Renal cortex interstitium (tissue), 11 donors: ENCODE data around the gene ATP5ME. TPM values are rescaled to one million over a fixed set of nuclear protein-coding genes. Genes with fewer than 3 reads are reported as not detected.
"Not testable (repeated sequence)": the region's sequence is repeated elsewhere in the genome, so short reads cannot be mapped to it uniquely, and the experiment has no call there.

Experiments used
- DNase-seq, 11 donors: peaks; one replicate each; pipeline ENCODE4 v3.0.0-alpha.2; 2013; ENCODE audit warnings: low read depth in 9 of 11, low spot score in 4 of 11; ENCODE audit errors: extremely low read depth in 1 of 11
- polyA plus RNA-seq, 3 donors: library from polyadenylated mRNA; unstranded; fragments of 120-200 nt; gene quantifications; one replicate each; pipeline ENCODE4 v1.2.1, GENCODE V29; 2013; ENCODE audit not compliant: insufficient read length in 3 of 3

ATP5ME gene
- polyA plus RNA-seq, 3 donors, result 263 to 363 (median 280) TPM

DNA sequence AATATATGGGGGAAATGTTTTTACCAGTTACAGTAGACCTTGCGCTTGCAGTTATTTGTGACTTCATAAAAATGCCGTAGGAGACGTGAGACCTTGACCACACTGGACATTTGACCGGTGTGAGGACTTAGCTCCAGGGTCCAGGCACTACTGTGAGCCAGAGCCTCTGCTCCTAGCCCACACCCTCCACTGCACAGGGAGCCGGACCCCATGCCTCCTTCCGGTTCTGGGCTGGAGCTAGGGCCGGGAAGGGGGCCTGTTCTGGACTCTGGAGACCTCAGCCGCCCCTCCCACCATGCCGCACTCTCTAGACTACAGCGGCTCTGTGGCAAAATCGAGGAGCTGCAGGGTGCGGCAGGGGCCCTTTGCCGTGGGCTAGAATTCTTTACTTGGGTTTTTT lies 36.8 kb upstream of the ATP5ME start:
- no peak for DNase-seq

DNA sequence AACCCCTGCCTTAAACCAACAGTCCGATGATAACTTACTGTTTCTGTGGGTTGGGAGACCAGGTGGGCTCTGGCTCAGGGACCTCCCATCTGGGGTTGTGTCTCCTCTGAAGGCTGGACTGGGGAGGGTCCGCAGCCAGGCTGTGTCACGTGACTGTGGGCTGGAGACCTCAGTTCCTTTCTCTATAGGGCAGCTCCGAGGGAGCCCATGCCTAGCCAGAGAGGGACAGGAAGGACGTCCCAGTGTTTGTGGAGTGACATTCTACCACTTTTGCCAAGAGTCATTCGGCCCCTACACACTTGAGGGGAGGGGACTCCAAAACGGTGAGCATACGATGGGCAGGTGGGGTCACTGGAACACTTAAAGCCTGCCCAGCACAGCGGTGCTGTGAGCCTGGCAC lies 36.0 kb upstream of the ATP5ME start:
- no peak for DNase-seq

DNA sequence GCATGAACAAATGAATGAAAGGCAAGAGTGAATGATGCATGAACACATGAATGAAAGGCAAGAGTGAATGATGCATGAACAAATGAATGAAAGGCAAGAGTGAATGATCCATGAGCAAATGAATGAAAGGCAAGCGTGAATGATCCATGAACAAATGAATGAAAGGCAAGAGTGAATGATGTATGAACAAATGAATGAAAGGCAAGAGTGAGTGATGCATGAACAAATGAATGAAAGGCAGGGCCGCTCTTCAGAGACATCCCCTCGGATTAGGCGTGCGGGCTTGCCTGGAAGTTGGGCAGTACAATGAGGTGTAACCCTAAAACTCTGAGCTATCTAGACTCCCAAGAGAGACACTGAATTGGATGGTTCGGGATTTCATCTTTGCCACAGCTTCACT lies 35.3 kb upstream of the ATP5ME start:
- no peak for DNase-seq

DNA sequence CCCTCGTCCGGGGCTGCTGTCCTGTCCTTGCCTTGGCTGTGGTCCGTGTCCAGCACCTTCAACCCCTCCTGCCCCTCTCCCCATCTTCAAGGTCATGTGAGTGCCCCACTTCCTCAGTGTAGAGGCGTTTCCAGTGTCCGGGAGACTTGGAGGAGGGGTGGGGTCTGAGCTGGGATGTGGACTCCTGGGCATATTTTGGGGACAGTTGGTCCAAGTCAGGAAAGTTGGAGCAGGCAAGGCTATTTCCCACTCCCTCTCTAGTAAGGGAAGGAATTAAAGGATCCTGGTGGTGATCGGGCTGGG lies 34.5 kb upstream of the ATP5ME start:
- DNase-seq, result no peak

DNA sequence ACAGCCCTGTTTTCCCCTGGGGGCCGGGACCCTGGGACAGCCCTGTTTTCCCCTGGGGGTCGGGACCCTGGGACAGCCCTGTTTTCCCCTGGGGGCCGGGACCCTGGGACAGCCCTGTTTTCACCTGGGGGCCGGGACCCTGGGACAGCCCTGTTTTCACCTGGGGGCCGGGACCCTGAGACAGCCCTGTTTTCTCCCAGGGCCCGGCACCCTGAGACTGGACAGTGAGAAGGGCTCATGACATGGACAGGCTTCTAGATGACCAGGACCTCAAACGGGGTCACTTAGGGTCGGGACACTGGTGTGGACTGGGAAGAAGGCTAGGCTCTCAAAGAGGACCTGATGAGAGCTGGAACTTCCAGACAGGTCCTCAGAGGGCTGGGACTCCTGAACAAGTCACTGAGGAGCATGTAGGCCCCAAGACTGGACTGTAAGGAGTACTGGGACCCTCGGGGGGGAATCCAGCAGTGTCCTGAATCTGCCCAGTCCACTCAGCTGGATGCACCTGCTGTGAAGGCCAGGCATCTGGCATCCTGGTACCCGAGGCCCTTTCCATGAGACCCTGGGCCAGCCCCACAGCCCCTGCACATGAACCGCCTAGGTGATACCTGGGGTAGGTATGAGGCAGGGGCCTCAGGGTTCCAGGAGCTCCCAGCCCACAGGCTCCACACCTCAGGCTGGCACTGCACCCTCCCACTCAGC lies 34.0 kb upstream of the ATP5ME start:
- no peak for DNase-seq

DNA sequence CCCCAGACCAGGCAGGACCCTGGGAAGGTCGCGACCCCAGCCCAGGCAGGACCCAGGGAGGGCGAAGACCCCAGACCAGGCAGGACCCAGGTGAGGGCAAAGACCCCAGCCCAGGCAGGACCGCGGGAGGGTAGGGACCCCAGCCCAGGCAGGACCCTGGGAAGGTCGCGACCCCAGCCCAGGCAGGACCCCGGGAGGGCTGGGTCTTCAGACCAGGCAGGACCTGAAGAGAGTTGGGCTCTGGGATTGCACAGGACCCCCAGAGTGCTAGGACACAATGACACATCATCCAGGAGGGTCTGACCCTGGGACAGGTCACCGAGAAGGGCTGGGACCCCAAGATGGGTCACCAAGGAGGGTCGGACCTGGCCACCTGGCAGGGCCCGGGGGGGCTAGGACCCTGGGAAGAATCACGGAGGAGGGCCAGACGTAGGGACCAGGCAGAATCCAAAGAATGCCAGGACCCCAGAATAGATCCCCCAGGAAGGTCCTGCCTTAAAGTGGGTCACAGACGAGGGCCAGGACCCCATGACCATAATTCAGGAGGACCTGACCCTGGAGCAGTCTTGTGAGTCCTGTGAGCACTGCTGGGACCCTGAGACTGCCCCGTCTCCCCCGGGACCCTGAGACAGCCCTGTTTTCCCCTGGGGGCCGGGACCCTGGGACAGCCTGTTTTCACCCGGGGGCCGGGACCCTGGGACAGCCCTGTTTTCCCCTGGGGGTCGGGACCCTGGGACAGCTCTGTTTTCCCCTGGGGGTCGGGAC lies 32.9 kb upstream of the ATP5ME start:
- DNase-seq, result no peak

DNA sequence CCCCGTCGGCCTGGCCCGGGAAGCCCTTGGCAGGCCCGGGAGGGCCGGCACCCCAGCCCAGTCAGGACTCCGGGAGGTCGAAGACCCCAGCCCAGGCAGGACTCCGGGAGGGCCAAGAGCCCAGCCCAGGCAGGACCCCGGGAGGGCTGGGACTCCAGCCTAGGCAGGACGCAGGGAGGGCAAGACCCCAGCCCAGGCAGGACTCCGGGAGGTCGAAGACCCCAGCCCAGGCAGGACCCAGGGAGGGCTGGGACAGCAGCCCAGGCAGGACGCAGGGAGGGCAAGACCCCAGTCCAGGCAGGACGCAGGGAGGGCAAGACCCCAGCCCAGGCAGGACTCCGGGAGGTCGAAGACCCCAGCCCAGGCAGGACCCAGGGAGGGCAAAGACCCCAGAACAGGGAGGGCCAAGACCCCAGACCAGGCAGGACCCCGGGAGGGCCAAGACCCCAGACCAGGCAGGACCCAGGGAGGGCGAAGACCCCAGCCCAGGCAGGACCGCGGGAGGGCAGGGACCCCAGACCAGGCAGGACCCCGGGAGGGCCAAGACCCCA lies 32.1 kb upstream of the ATP5ME start:
- DNase-seq, result not testable (repeated sequence)

DNA sequence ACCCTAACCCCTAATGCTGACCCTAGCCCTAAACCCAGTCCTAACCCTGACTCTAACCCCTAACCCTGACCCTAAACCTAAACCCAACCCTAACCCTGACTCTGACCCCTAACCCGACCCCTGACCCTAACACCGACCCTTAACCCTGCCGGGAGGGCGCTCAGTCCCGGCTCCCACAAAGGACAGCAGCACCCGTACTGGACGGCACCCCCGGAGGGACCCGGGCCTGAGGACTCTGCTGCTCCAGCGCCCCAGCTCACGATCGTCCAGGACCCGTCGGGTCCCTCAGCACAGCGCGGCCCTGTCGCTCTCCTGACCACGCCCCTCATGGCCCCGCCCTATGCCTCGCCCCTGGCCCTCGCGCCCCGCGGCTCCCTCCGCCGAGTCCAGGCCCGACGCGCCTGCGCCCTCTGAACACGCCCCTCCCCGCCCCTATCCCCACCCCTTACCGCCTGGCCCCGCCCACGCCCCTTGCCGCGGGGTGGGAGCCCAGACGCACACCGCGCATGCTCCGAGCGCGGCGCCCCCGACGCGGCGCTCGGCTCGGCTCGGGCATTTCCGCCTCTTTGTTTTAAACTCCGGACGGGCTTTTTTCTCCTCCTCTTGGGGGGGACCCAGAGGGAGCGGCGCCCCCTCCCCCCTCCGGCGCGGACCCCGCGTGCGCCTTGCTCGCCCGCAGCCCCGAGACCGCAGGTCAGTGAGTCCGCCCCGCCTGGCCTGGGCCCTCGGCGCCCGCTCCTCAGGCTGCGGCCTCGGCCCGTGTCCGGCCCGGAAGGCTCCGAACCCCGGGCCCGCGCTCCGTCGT lies 31.4 kb upstream of the ATP5ME start, which contains the start of gene PCGF3:
TSS of gene PCGF3 (plus strand) at position 555 of the 805 bp plus-strand sequence. CDS start 27,849 bp downstream, outside the sequence.
- DNase-seq, result peak; percentile 78 to 93 (median 92)

DNA sequence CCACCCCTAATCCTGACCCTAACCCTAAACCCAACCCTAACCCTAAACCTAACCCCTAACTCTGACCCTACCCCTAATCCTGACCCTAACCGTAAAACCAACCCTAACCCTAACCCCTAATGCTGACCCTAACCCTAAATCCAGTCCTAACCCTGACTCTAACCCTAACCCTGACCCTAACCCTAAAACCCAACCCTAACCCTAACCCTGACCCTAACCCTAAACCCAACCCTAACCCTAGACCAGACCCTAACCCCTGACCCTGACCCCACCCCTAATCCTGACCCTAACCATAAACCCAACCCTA lies 30.8 kb upstream of the ATP5ME start:
- DNase-seq, result no peak

DNA sequence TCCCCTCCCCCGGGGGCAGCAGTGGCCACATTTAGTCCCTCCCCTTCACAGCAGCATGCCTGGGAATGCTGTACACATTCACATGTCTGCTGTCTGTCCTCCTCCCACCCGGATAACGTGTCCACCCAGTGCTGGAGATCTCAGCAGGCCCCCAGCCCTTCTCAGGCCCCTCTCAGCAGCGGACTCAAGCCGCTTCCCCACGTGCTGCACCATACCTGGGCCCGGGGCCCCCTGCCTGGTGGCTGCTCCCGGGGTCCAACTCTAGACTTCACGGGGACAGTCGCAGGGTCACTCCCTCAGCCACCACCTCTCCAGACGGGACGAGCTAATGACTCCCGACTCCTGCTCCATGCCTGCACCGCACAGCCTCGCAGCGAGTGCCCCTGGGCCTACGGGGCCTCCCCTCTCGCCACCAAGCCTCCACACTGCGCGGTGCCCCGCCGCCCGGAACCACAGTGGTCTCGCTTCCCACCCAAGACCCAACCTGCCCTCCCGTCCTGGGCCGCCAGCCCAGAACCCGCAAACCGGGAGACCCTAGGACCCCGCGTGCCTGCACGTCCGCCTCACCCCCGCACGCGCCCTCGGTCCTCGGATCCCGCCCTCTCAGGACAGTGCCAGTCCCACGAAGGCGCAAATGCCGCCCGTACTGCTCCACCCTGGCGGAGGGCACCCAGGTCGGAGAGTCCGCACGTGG lies 30.3 kb upstream of the ATP5ME start:
- no peak for DNase-seq

DNA sequence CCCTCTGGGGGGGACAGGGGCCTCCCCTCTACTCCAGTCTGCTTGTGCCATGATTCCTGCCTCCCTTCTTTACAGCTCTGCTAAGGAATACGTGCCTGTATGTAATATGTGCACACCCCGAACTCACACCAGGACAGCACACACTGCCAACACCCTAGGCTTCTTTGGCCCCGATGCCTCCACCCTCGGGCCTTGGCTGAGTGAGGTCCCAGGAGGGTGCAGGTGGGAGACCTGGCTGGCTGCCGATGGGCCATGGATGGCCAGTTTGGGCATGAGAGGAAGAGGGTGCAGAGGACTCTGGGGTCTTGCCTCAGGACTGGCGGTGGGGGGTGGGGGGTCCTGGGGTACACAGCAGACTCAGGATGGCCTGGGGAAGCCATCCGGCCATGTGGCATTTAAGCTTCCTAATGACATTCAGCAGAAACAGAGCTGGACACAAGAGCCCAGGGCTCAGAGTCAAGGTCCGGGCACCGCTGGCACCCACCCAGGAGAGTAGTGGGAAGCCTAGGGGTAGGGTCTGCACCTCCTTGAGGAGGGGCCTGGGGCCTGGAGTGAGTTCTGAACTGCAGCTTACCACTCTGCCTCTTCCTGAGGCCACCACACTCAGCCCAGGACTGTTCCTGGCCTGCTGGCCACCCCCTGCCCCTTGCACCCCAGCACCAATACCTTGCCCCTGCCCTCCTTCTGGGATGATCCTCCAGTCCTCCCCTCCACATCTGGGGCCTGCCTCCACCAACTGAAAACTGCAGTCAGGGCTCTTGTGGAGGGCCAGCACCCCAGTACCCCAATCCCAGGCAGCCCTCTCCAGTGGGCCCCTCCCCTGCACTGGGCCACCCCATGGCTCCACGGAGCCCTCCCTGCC lies 29.5 kb upstream of the ATP5ME start:
- no peak for DNase-seq

DNA sequence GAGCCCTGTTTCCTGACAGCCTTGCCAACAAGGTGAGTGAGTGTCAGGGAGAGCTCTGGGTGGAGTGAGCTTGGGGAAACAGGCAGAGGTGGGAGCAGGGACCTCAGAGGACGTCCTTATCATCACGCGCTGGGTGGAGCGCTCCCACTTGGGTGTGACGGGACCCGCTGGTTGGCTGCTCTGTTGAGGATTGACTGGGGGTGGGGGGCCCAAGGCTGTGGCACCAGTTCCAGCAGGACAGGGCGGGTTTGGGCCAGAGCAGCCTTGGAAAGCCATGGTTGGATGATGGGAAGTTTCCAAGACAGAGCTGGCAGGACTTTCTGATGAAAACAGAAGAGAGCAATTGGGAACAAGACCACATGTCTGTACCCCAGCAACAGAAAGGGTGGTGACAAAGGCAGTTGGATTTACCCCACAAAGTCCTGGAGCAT lies 28.6 kb upstream of the ATP5ME start:
- no peak for DNase-seq

DNA sequence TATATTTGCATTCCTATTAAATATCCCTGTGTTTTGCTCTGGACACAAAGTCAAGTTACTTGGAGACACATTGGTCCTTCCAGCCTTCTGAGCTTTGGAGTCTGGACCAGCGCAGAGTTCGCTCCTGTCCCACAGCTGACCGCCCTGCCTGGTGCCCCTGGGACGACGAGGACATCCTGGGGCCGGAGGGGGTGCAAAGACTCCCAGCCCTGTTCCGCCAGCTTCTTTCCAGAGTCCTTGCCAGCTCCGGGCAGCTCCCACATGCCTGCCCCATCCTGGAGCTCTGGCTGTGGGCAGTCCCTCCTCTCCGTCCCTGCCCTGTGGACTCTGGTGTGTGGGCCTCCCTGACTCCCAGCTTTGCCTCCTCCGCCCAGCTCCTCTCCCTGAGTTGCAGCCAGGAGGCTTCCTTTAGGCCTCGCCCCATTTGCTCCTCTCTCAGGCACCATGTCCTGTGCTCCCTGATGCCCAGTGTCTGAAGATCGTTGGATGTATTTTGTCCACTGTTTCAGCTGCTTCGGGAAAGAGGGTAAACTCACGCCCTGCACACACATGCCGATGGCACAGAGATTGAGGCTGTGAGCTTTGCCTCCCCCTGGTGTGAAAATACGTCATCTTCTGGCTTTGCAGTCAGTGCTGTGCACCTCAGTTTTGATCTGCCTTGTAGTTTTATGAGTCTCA lies 26.6 kb upstream of the ATP5ME start:
- DNase-seq, result no peak

DNA sequence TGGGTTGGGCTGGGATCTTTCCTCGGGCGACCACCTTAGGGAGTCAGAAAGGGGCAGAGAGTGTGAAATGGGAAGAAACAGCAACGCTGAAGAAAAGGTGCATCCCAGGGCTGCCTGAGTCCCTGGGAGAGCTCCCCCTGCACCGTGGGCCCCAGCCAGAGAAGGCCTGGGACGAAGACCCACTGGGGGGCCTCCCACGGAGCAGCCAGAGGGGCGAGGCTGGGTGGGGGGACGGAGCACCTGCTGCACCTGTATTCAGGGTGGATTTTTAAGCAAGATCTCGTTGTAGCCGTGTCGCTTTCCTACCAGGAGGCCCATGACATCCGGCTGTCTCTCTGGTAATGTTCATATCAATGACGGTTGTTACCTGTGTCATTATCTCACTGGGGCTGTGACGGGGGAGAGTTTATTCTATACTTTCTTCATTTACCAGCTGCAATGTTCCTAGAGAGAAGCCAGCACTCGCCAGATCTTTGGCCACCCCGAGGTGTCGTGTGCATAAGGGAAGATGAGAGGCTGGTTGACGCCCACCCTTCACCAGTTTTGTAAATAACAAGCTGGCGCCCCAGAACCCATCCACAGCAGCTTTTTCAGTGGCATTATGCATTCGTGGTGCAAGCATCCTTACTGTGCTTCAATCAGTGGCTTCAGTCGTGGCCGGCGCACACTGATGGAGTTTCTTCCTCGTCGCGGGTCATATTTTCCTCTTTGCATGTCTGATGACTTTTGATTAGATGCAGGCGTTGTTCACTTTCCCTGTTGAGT lies 25.9 kb upstream of the ATP5ME start:
- no peak for DNase-seq

DNA sequence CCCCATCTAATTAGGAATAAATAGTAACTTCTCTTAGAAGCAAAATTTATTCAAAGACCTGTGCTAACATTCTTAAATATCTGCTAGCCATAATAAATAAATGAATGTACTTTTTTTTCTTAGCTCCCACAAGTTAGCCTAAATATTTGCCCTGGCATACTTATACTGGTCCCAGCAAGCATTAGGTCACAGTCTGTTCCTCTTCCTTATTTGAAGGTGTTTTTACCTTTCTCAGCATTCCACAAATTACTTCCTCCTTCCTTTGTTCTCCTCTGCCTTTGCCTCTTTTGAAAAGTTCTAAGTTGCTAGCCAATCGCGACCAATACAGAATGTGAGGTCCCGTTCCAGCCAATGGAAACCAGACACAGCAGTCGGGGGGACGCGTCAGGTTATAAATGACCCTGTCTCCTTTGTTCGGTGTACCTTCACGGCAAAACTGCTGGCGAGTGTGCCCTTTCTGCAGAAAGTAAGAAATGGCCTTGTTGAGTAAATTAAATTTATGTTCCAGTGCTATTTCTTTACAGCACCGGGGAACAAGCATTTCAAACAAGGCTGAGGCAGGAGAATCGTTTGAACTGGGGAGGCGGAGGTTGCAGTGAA lies 20.4 kb upstream of the ATP5ME start:
- DNase-seq, result not testable (repeated sequence)

DNA sequence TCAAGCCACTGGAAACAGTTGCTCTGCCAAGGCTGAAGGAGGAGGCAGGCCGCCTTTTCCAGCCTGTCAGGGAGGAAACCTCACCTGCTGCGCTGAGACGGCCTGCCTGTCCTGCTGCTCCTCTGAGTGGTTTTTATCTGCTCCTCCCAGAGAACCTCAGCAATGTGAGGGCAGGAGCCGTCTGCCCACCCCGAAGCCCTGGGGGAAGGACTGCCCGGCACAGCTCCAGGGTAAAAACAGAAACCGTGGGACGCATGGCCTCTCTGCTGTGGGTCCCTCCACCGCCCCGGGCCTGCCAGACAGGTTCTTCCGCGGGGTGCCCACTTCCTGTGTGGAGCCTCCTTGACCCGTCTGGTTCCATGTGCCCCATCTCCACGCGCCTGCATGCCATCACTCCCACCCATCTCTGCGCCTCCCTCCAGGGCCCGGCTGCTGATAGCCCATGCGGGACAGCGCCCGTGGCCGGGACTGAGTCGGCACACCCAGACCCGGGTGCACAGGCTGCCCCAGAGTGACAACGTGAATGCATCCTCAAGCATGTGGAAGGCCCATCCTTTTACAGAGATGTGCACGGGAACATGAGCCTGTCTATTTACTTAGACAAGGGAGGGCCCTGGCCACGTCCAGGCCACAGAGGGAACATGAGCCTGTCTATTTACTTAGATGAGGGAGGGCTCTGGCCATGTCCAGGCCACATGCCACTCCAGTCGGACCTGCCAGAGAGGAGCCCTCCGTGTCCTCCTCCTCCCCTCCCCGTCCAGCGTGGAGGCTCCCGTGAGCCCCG lies 18.9 kb upstream of the ATP5ME start:
- no peak for DNase-seq
